Ovary (tissue), 10 donors: ENCODE results near the gene KLF3. TPM values are rescaled to one million over a fixed set of nuclear protein-coding genes. Genes with fewer than 3 reads are reported as not detected.

Experiments
- DNase-seq, 5 donors: peaks; one replicate each; pipeline ENCODE4 v3.0.0-alpha.2; 2019 to 2020
- H3K27ac ChIP-seq, 2 donors: fragments of 200-600 bp; one replicate each; pipeline versions ENCODE4 v1.5.1 to v1.8.0; 2019 to 2022
- H3K27me3 ChIP-seq: fragments of 200-600 bp; one replicate; pipeline ENCODE4 v1.8.0; 2022
- H3K36me3 ChIP-seq: fragments of 200-600 bp; sonication (generic); one replicate; pipeline ENCODE4 v1.5.1; 2019
- H3K4me1 ChIP-seq: one replicate; pipeline ENCODE4 v1.8.1; 2013; ENCODE audit warnings: mild to moderate bottlenecking, moderate library complexity; ENCODE audit not compliant: insufficient read depth
- H3K4me3 ChIP-seq: fragments of 200-600 bp; sonication (generic); one replicate; pipeline ENCODE4 v1.5.1; 2017
- H3K9me3 ChIP-seq, 2 donors: fragments of 200-600 bp in 1 of 2; sonication (generic) in 1 of 2; one replicate each; pipeline versions ENCODE4 v1.5.1 to v1.8.1; 2013 to 2019; ENCODE audit warnings: mild to moderate bottlenecking in 1 of 2, moderate library complexity in 1 of 2
- EP300 ChIP-seq: sonication (generic); formaldehyde crosslinking; IDR thresholded peaks from one replicate; pipeline ENCODE4 v1.6.1; 2017; ENCODE audit warnings: antibody characterized with exemption
- POLR2A ChIP-seq: fragments of 450-650 bp; IDR thresholded peaks from one replicate; pipeline ENCODE4 v1.6.1; 2017; ENCODE audit warnings: antibody characterized with exemption, mild to moderate bottlenecking, moderate library complexity
- WGBS, 3 donors: extraction: QIAGEN DNeasy Blood & Tissue Kit in 1 of 3; methylation state at CpG; one replicate each; pipeline versions ENCODE4 v1.1.5 to v1.1.7; 2013 to 2017; 5-methylcytosine and 5-hydroxymethylcytosine counted together
- intact Hi-C, 4 donors: fragments of 100-400 bp; cut with DNase I; formaldehyde crosslinking; loops; one replicate each; pipeline versions ENCODE4 v1.11.0 to v1.15.1; 2022 to 2023
- long read RNA-seq, 3 donors: library from polyadenylated mRNA in 2 of 3; unstranded in 2 of 3; transcript quantifications; one replicate each; pipeline ENCODE4 v2.0.0 and lab custom pipeline, GENCODE V29; 2021 to 2026
- polyA plus RNA-seq, 2 donors: library from polyadenylated mRNA; stranded (reverse); fragments of 200-250 nt in 1 of 2; fragments of 350-450 nt in 1 of 2; fragmentation: Illumina TruSeq in 1 of 2; extraction: RNeasy Lipid Tissue Mini Kit (QIAGEN cat#74804) in 1 of 2; gene quantifications; one replicate each; pipeline ENCODE4 v1.2.3, GENCODE V29; 2013 to 2014
- total RNA-seq, 7 donors: library from RNA; depleted of rRNA in 2 of 7; stranded (reverse); fragments of >200 nt in 2 of 7; fragmentation: NEBNext Ultra II Directional in 3 of 7; extraction: Animal tissue kit (Norgen Biotek cat#: 25700) in 3 of 7; gene quantifications; one replicate each; pipeline versions ENCODE4 v1.1.0 to v1.2.4, GENCODE V29; 2016 to 2023
- TF ChIP-seq, protein P1 (sequence below), 3 donors: fragments of 450-650 bp in 2 of 3; fragments of 200-600 bp in 1 of 3; IDR thresholded peaks; one replicate each; pipeline versions ENCODE4 v1.5.1 to v1.8.0; 2016 to 2022; ENCODE audit warnings: antibody characterized with exemption in 3 of 3, mild to moderate bottlenecking in 1 of 3
- donor health status: DM: no; HTN: no; CAD: no; lungs with moderate emphysema.
- donor health status: DM: no; HTN: no; CAD: no.
- donor health status: Bipolar disorder and iron deficiency.
- donor health status: DM: yes; HTN: yes; CAD: no.
- donor health status: DM: no; HTN: no; CAD: no.
- donor health status: DM: yes; HTN: yes; CAD: no.

Gene KLF3
- total RNA-seq = 100 to 1,000 TPM in 1 of 7 donors, 10 to 100 TPM in 6; 67.9 to 111 (median 76.7) TPM
- polyA plus RNA-seq = 10 to 100 TPM; 32.9 to 43.8 TPM
- long read RNA-seq, donor 1, full-length matches to known transcripts = 6 of 25 reads
- long read RNA-seq, donor 1, partial matches to known transcripts = 11 of 25 reads
- long read RNA-seq, donor 1, other reads (novel, unspliced or antisense) = 8 of 25 reads
- long read RNA-seq, donor 2, full-length matches to known transcripts = 10 of 10 reads
- long read RNA-seq, donor 2, partial matches to known transcripts = 0 of 10 reads
- long read RNA-seq, donor 2, other reads (novel, unspliced or antisense) = 0 of 10 reads
- long read RNA-seq, donor 3, full-length matches to known transcripts = 69 of 105 reads
- long read RNA-seq, donor 3, partial matches to known transcripts = 26 of 105 reads
- long read RNA-seq, donor 3, other reads (novel, unspliced or antisense) = 10 of 105 reads

DNA sequence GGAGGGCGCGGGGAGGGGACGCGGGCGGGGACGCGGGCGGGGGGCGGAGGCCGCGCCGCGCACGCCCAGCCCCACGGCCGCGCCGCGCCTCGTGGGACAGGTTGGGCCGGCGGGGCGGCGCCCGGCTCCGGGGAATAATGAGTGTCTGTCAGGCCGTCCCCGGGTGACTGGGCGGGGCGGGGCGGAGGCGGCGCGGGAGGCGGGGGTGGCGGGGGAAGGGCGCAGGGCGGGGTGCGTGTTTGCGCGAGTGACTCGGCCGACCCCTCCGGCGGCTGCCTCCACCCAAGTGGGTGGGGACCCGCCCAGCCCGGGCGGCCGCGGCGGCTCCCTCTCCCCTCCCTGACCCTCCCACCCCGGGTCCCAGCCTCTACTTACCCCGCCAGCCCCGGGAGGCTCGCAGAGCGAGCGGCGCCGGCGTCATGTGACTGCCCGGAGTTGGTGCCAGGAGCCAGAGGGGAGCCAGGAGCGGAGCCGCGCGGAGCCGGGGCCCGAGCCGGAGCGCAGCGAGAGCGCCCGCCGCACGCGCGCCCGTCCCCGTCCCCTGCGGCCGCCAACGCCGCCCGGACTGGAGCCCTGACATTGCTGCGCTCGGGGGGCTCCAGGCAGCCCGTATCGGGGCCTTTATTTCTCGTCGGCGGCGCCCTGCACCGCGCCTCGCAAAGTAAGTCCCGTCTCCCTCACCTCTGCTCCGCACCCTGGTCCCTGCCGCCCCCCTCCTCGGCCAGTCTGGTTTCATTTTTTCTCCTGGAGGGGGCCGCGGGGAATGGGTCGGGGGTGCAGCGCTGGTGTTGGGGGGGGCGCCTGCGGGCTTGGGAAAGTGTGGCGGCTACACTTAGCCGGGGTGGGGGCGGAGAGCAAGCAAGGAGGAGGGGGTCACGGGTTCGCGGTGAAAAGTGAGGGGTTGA is at the start of gene KLF3:
Gene KLF3 (plus strand): TSS at position 399 of the 905 bp plus-strand sequence. CDS start 16,427 bp downstream, outside the sequence.
- H3K9me3 ChIP-seq = no peaks in the 10 kb centered on the region

GRCh38 chr4:38614231-38614630 is 49.8 kb upstream of the KLF3 start:
- 83 to 96% (median 91%) methylated on average over 4 of the region's 4 CpGs for WGBS, 3 donors
- Histone ChIP-seq H3K27ac (peak overlapping the region in 1 of 2 donors; percentile 25), H3K9me3 (no peaks in the 10 kb centered on the region), H3K4me3 (no peak overlapping the region), H3K36me3 (no peaks in the 10 kb centered on the region), H3K27me3 (no peaks in the 10 kb centered on the region), H3K4me1 (peaks cover 2% of the 10 kb centered on the region)
- intact Hi-C loops = no loop called here
- DNase-seq = no peak
- no peak for TF ChIP-seq POLR2A
- no peak for TF ChIP-seq EP300
- TF ChIP-seq, protein P1, sequence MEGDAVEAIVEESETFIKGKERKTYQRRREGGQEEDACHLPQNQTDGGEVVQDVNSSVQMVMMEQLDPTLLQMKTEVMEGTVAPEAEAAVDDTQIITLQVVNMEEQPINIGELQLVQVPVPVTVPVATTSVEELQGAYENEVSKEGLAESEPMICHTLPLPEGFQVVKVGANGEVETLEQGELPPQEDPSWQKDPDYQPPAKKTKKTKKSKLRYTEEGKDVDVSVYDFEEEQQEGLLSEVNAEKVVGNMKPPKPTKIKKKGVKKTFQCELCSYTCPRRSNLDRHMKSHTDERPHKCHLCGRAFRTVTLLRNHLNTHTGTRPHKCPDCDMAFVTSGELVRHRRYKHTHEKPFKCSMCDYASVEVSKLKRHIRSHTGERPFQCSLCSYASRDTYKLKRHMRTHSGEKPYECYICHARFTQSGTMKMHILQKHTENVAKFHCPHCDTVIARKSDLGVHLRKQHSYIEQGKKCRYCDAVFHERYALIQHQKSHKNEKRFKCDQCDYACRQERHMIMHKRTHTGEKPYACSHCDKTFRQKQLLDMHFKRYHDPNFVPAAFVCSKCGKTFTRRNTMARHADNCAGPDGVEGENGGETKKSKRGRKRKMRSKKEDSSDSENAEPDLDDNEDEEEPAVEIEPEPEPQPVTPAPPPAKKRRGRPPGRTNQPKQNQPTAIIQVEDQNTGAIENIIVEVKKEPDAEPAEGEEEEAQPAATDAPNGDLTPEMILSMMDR (IDR thresholded peaks at IDR 0.05) = no peak

More for the DNA sequence above, at the start of gene KLF3:
- intact Hi-C loops = loop anchor here in 1 of 4 donors (10.0 kb wide), 1 partner anchor 979 kb away; the partner anchor contains the start of gene RELL1
- Histone ChIP-seq H3K27me3 (no peaks in the 10 kb centered on the region), H3K27ac (peak within 1 kb of the TSS; percentile 97 to 98), H3K4me3 (peak within 1 kb of the TSS; percentile 74), H3K4me1 (no peaks in the 10 kb centered on the region), H3K36me3 (no peaks in the 10 kb centered on the region)
- 0 to 1% (median 1%) methylated on average over 55 to 105 of the region's 110 CpGs for WGBS, 3 donors
- DNase-seq = peak; percentile 92 to 95 (median 93)
- TF ChIP-seq POLR2A = peak; percentile 88
- no peak for TF ChIP-seq EP300

GRCh38 chr4:38615847-38616246 is 48.2 kb upstream of the KLF3 start:
- Histone ChIP-seq H3K27me3 (no peaks in the 10 kb centered on the region), H3K4me3 (no peak overlapping the region), H3K4me1 (no peaks in the 10 kb centered on the region), H3K9me3 (no peaks in the 10 kb centered on the region), H3K36me3 (no peaks in the 10 kb centered on the region), H3K27ac (no peak overlapping the region)
- no peak for TF ChIP-seq POLR2A
- no peak for TF ChIP-seq EP300
- TF ChIP-seq, protein P1 (IDR thresholded peaks at IDR 0.05) = no peak
- no peak for DNase-seq
- intact Hi-C loops = no loop called here
- WGBS, 3 donors = 96 to 97% (median 96%) methylated on average over 5 of the region's 5 CpGs

DNA sequence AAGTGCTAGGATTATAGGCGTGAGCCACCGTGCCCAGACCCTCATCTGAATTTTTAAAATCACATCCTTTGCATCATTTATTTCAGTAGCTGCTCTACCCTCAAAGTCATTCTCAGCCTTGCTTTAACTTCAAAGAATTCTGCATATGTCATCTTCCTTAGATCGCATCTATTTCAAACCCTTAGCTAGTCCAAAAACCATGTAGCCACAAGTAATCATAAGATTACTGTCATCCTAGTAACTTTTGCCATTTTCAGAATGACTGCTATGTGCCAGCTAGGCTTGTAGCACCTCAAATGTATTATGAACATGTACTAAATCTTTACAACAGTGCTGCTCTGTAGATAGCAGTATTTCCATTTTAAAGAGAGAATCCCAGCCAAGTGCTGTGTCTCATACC is 45.5 kb upstream of the KLF3 start:
- H3K4me1 ChIP-seq = peaks cover 1% of the 10 kb centered on the region
- no peaks in the 10 kb centered on the region for H3K9me3 ChIP-seq
- H3K27me3 ChIP-seq = no peaks in the 10 kb centered on the region
- intact Hi-C loops = no loop called here
- H3K4me3 ChIP-seq = no peak overlapping the region
- no peak for DNase-seq
- H3K27ac ChIP-seq = no peak overlapping the region
- 95 to 99% (median 96%) methylated on average over 3 of the region's 3 CpGs for WGBS, 3 donors
- TF ChIP-seq, protein P1 (IDR thresholded peaks at IDR 0.05) = no peak
- TF ChIP-seq POLR2A (no peak), EP300 (no peak)
- H3K36me3 ChIP-seq = no peaks in the 10 kb centered on the region
